Measurements from ENCODE around the gene RPL18.

GRCh38 chr19:48613852-48614435, 5.0 kb downstream of the RPL18 start:
- TF ChIP-seq POLR2AphosphoS5 (IDR thresholded peaks at IDR 0.05; ENCODE audit: low read depth, low read length) = peak; percentile 31; the same call in 1 of the 2 replicates
- no peak for TF ChIP-seq TAF1 (IDR thresholded peaks at IDR 0.05; ENCODE audit: borderline replicate concordance, insufficient read depth, low read length)
